Pancreas (tissue), 10 donors: ENCODE data around the gene PTPRQ. TPM values are rescaled to one million over a fixed set of nuclear protein-coding genes. Genes with fewer than 3 reads are reported as not detected.

Experiments
- ATAC-seq, 4 donors: fragments of 200-7000 bp; cut with Tn5 transposase; one replicate each; pipeline versions ENCODE4 v1.8.0 to v1.9.1; 2020; ENCODE audit warnings: mild to moderate bottlenecking in 4 of 4, moderate library complexity in 4 of 4
- DNase-seq, 6 donors: peaks; one replicate each; pipeline ENCODE4 v3.0.0-alpha.2; 2020
- FAIRE-seq: peaks from 2 replicates; lab custom pipeline; 2012; peaks lifted over from hg19 to GRCh38; lab: Jason Lieb, UNC
- H3K27ac ChIP-seq, 4 donors: fragments of 200-600 bp; sonication (generic); 1 replicate in 3 of 4; 2 replicates in 1 of 4; pipeline versions ENCODE4 v1.5.0 to v1.8.0; 2020
- H3K27me3 ChIP-seq, 4 donors: fragments of 200-600 bp; one replicate each; pipeline ENCODE4 v1.8.0; 2021
- H3K36me3 ChIP-seq, 3 donors: fragments of 200-600 bp; sonication (generic) in 1 of 3; one replicate each; pipeline versions ENCODE4 v1.5.0 to v1.8.0; 2020 to 2021
- H3K4me1 ChIP-seq, 3 donors: fragments of 200-600 bp; one replicate each; pipeline ENCODE4 v1.8.0; 2021
- H3K4me3 ChIP-seq, 4 donors: fragments of 200-600 bp; sonication (generic) in 2 of 4; one replicate each; pipeline versions ENCODE4 v1.5.0 to v1.8.0; 2020 to 2021
- H3K9me3 ChIP-seq, 4 donors: fragments of 200-600 bp; one replicate each; pipeline ENCODE4 v1.8.0; 2021
- CTCF ChIP-seq, 4 donors: fragments of 200-600 bp; sonication (generic) in 3 of 4; IDR thresholded peaks; one replicate each; pipeline versions ENCODE4 v1.5.0 to v1.8.0; 2021; ENCODE audit warnings: antibody characterized with exemption in 4 of 4
- WGBS, 2 donors: extraction: QIAGEN DNeasy Blood & Tissue Kit; methylation state at CpG; one replicate each; pipeline ENCODE4 v1.1.7; 2013; 5-methylcytosine and 5-hydroxymethylcytosine counted together
- intact Hi-C, 3 donors: fragments of 100-400 bp; cut with DNase I; formaldehyde crosslinking; loops; one replicate each; pipeline versions ENCODE4 v1.11.1 to v1.14.2; 2022
- polyA plus RNA-seq, 2 donors: library from polyadenylated mRNA; stranded (reverse); fragments of 200-250 nt; gene quantifications; one replicate each; pipeline ENCODE4 v1.2.3, GENCODE V29; 2013
- total RNA-seq, 6 donors: library from RNA; stranded (reverse); fragmentation: NEBNext Ultra II Directional in 4 of 6; extraction: Animal tissue kit (Norgen Biotek cat#: 25700) in 4 of 6; gene quantifications; one replicate each; pipeline versions ENCODE4 v1.2.1 to v1.2.4, GENCODE V29; 2021 to 2023
- donor health status: healthy with polysubstance abuse.
- donor health status: DM: no; HTN: no; CAD: no; lungs with moderate emphysema.
- donor health status: DM: no; HTN: no; CAD: no.
- donor health status: control.
- donor health status: control.
- donor health status: Bipolar disorder and iron deficiency.
- donor health status: DM: yes; HTN: yes; CAD: no.
- donor health status: DM: no; HTN: no; CAD: no.
- donor health status: DM: no; HTN: no; CAD: no.
- donor health status: DM: yes; HTN: yes; CAD: no.

PTPRQ gene
- total and polyA plus RNA-seq, 8 donors = 0.09 to 0.91 (median 0.43) TPM

DNA sequence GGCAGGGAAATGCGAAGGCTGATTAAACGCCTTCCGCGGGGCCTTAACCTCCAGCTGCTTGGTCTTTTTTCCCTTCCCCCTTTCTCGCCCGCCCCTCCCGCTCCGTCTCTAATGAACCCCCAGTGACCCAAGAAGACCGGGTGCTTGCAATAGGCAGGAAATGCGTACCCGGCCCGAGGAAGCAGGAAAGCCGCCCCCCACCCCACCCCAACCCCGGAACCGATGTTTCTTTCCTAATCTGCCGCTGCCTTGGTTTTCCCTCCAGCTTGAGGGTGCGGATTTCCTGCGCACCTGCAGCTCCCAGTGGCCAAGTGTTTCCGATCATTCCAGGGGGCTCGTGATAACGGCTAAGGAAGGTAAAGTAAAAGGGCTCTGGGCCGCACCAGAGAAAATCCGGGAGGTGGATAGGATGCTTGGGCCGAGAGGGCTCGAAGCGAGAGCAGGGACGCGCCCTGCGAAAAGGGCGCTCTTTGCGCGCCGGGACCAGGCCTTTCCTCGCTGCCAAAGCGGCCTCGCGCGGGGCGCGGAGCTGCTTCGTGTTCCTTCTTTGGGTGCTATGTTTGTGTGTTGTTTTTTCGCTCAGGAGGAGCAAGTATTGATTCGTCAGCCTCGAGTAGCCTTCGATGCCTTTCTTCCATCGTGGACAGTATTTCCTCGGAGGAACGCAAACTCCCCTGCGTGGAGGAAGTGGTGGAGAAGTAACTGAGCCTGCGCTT lies 264.4 kb downstream of the PTPRQ start:
- FAIRE-seq (no peak), DNase-seq (peak in 2 of 6 donors; percentile 14 to 51)
- intact Hi-C loops = no loop called here

GRCh38 chr12:80708975-80709328 lies 264.9 kb downstream of the PTPRQ start:
- WGBS, 2 donors = 31 to 35% methylated on average over 10 of the region's 10 CpGs
- ATAC-seq = no peak
- Histone ChIP-seq H3K4me1 (no peaks in the 10 kb centered on the region), H3K27me3 (peaks cover 0 to 15% (median 0%) of the 10 kb centered on the region in 4 donors), H3K4me3 (no peak overlapping the region), H3K9me3 (no peaks in the 10 kb centered on the region), H3K36me3 (no peaks in the 10 kb centered on the region), H3K27ac (no peak overlapping the region)
- no peak for FAIRE-seq
- no peak for DNase-seq
- intact Hi-C loops = no loop called here
- TF ChIP-seq CTCF (IDR thresholded peaks at IDR 0.05) = no peak

More for the DNA sequence above, 264.4 kb downstream of the PTPRQ start:
- Histone ChIP-seq H3K9me3 (no peaks in the 10 kb centered on the region), H3K36me3 (no peaks in the 10 kb centered on the region), H3K27ac (no peak overlapping the region), H3K4me3 (no peak overlapping the region), H3K27me3 (peaks cover 0 to 14% (median 0%) of the 10 kb centered on the region in 4 donors), H3K4me1 (no peaks in the 10 kb centered on the region)
- WGBS, 2 donors = 3 to 4% methylated on average over 49 to 50 of the region's 50 CpGs
- no peak for TF ChIP-seq CTCF (IDR thresholded peaks at IDR 0.05)
- no peak for ATAC-seq

GRCh38 chr12:80709811-80710726 lies 266.0 kb downstream of the PTPRQ start:
- ATAC-seq (peak in 1 of 4 donors; percentile 48), DNase-seq (no peak), FAIRE-seq (no peak)
- intact Hi-C loops = no loop called here
- 41 to 44% methylated on average over 20 of the region's 20 CpGs for WGBS, 2 donors
- peaks cover 0 to 15% (median 1%) of the 10 kb centered on the region in 4 donors for H3K27me3 ChIP-seq
- no peak overlapping the region for H3K4me3 ChIP-seq
- no peaks in the 10 kb centered on the region for H3K36me3 ChIP-seq
- no peaks in the 10 kb centered on the region for H3K9me3 ChIP-seq
- no peaks in the 10 kb centered on the region for H3K4me1 ChIP-seq
- TF ChIP-seq CTCF (IDR thresholded peaks at IDR 0.05) = no peak
- H3K27ac ChIP-seq = no peak overlapping the region

DNA sequence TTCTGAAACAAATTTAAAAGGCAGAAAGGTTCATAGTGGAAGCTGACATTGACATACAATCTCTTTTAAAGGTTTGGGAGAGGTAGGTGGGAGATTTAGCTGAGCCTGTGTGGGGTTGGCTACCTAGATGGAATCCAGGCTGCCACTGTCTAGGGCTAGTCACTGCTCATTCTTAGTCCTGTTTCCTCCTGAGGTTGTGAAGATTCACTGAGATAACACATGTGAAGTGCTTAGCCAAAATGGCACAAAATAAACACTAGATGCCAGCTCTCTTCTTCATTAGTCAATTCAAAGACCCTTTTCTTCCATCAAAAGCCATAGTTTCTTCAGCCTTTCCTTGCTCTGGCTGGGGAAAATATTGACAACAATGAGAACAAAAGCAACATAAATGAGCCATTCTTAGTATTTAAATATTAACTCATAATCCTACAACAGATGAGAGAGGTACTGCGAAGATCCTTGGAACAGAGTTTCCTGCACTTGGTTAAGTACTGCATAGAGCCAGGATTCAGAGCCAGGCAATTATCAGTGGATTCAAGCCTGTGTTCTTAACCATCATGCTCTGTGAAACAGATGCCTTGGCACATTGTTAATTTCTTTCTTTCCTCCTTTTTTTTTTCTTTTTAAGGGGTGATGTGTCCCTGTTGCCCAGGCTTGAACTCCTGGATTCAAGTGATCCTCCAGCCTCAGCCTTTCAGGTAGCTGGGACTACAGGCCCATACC lies 266.9 kb downstream of the PTPRQ start:
- Histone ChIP-seq H3K4me3 (no peak overlapping the region), H3K27ac (no peak overlapping the region), H3K36me3 (no peaks in the 10 kb centered on the region), H3K27me3 (peaks cover 0 to 15% (median 1%) of the 10 kb centered on the region in 4 donors), H3K4me1 (no peaks in the 10 kb centered on the region), H3K9me3 (no peaks in the 10 kb centered on the region)
- TF ChIP-seq CTCF (IDR thresholded peaks at IDR 0.05) = no peak
- 86 to 93% methylated on average over 1 of the region's 1 CpG for WGBS, 2 donors
- DNase-seq (no peak), FAIRE-seq (no peak), ATAC-seq (no peak)
- intact Hi-C loops = no loop called here
